ENCODE measurements around the gene NLRX1.

The NLRX1 gene

GRCh38 chr11:119145551-119145950, 23.0 kb upstream of the NLRX1 start:
- Mint-ChIP-seq H3K4me3 (no peak overlapping the region), H3K4me1 (peaks cover 17% of the 10 kb centered on the region), H3K27ac (no peak overlapping the region), H3K27me3 (peaks cover 72% of the 10 kb centered on the region), H3K9me3 (no peaks in the 10 kb centered on the region), H3K36me3 (no peaks in the 10 kb centered on the region)
- DNase-seq: no peak
- CTCF ChIA-PET: interaction anchor here (1.0 to 1.9 kb wide), 8 partner anchors 11 to 183 kb away, joined by 3 to 7 read pairs (median 6); partner anchors contain the start of genes CBL and HINFP

DNA sequence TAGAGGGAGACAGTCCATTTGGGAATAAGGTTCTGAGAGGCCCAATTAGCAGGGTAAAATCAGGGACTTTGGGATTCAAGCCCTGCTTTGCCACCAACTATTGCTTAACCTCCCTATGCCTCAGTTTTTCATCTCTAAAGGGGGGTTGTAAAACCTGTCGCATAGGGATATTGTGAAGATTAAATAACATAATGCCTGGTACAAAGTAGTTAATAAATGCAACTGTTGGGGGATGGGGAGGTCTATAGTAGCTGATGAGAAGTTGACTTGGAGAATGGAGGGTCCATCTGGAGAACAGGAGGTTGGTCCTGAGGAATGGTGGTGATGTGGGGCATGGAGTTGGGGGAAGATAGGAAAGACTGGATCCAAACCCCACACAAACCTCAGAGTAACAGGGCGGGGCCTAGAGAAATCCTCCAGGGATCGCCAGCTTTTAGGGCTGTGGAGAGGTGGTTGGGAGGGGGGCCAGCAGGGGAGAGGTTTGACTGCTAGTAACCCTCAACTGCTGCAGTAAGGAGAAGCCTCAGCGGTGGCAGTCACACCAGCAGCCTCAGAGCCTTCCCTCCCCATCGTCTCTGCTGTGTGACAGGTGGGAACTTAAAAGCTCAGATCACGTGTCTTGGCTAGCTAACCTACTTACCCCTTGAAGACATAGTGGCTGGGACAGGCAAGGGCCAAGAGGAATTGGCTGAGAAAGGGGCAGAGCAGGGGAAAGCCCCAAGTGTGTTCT, 20.8 kb upstream of the NLRX1 start:
- Mint-ChIP-seq H3K27ac (no peak overlapping the region), H3K9me3 (no peaks in the 10 kb centered on the region), H3K4me1 (peaks cover 17% of the 10 kb centered on the region), H3K4me3 (peak overlapping the region; percentile 42), H3K36me3 (no peaks in the 10 kb centered on the region), H3K27me3 (peaks cover 86% of the 10 kb centered on the region)
- CTCF ChIA-PET: interaction anchor here (1.3 to 1.5 kb wide), 3 partner anchors 21 to 58 kb away, joined by 3 to 5 read pairs (median 3); partner anchors contain the start of gene CBL
- peak; percentile 27 for DNase-seq

DNA sequence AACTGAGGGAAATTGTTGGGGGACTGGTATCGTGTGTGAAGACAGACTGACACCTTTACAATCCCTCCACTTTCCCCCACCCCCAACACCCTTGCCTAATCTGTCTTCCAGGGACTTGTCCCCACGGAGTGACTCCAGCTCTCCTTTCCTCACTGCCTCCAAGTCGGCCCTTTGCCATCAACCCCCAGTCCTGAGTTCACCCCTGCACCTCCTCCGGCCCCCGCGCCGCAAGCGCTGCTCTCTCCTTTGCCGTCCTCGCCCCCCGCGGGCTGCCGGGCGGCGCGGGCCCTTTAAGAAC, 19.9 kb upstream of the NLRX1 start:
- H3K36me3 Mint-ChIP-seq: no peaks in the 10 kb centered on the region
- no peak for DNase-seq
- no peaks in the 10 kb centered on the region for H3K9me3 Mint-ChIP-seq
- H3K27me3 Mint-ChIP-seq: peaks cover 85% of the 10 kb centered on the region
- H3K4me1 Mint-ChIP-seq: peaks cover 17% of the 10 kb centered on the region
- CTCF ChIA-PET: interaction anchor here (1.1 to 1.5 kb wide), 3 partner anchors 48 to 92 kb away, joined by 3 to 5 read pairs (median 3); partner anchors contain the start of gene CBL
- no peak overlapping the region for H3K27ac Mint-ChIP-seq
- H3K4me3 Mint-ChIP-seq: peak overlapping the region; percentile 71

DNA sequence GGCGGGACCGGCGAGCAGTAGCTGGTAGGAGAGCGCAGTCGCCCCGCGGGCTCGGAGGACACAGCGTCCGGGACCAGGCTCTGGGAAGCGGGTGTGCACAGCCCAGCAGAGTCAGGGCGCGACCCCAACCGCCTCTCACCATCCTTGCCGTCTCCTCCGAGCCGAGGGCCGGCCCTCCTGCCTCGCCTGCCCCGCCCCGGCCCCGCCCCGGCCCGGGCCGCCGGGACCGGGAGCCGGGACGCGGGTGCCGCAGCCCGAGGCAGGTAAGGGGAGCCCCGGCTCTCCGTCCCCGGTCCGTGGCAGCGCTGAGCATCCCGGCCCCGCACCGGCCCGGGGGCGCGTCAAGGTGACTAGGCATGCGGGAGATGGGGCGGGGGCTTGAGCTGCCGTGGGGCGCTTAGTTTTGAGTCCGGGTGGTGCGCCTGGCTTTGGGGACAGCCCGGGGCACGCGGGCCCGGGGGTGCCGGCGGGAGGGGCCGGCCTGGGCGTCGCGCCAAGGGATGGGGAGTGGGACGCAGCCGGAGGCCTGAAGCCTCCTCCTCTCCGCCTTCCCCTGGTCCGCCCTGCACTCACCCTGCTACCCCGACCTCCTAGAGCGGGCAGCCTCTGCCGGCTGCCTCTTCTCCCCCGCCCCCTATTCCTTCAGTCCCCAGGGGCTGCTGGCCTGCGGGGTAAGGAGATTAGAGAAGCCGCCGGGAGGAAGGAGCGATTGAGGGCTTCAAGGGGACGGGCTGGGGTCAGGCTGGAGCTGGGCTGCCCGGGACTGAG, 19.3 kb upstream of the NLRX1 start, which contains the start of gene ABCG4:
Gene ABCG4, plus strand, starts transcription at position 35 of the 768 bp plus-strand sequence. CDS start 914 bp downstream, outside the sequence.
- Mint-ChIP-seq H3K36me3 (no peaks in the 10 kb centered on the region), H3K27me3 (peaks cover 87% of the 10 kb centered on the region), H3K9me3 (no peaks in the 10 kb centered on the region), H3K4me3 (peak within 1 kb of the TSS; percentile 71), H3K27ac (no peak within 1 kb of the TSS), H3K4me1 (peaks cover 17% of the 10 kb centered on the region)
- CTCF ChIA-PET: interaction anchor here (1.1 to 1.5 kb wide), 3 partner anchors 47 to 92 kb away, joined by 3 to 5 read pairs (median 3); partner anchors contain the start of gene CBL
- peak; percentile 57 for DNase-seq

GRCh38 chr11:119149786-119150275, 18.7 kb upstream of the NLRX1 start:
- CTCF ChIA-PET: interaction anchor here (1.3 kb wide), 1 partner anchor 19 kb away, joined by 5 read pairs; no protein-coding TSS in a partner anchor

DNA sequence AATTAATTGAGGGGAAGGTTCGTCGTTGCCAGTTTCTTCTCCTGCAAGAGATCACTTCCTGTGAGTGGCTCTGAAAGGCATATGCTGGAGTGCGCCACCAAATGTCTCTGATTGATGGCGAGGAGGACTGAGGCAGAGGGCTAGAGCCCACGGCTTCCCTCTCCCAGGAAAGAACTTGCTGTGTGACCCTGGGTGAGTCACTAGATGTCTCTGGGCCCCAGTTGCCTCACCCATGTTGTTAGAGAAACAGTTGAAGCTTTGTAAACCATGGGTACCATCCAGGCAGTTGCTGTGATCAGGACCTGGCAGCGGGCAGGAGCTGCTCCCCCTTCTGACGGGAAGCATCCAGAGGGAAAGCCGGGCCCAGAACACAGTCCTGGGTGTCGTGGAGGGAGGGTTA, 16.5 kb upstream of the NLRX1 start:
- CTCF ChIA-PET: interaction anchor here (0.6 to 3.2 kb wide), 5 partner anchors 10 to 529 kb away, joined by 3 to 12 read pairs (median 3); no protein-coding TSS in a partner anchor
- H3K4me1 Mint-ChIP-seq: peaks cover 21% of the 10 kb centered on the region
- peaks cover 95% of the 10 kb centered on the region for H3K27me3 Mint-ChIP-seq
- H3K36me3 Mint-ChIP-seq: no peaks in the 10 kb centered on the region
- H3K9me3 Mint-ChIP-seq: no peaks in the 10 kb centered on the region
- no peak overlapping the region for H3K4me3 Mint-ChIP-seq
- DNase-seq: no peak
- H3K27ac Mint-ChIP-seq: no peak overlapping the region

More at GRCh38 chr11:119149786-119150275, 18.7 kb upstream of the NLRX1 start:
- Mint-ChIP-seq H3K9me3 (no peaks in the 10 kb centered on the region), H3K36me3 (no peaks in the 10 kb centered on the region), H3K27ac (no peak overlapping the region), H3K4me1 (peaks cover 17% of the 10 kb centered on the region), H3K27me3 (peaks cover 88% of the 10 kb centered on the region), H3K4me3 (peak overlapping the region; percentile 21)
- no peak for DNase-seq

DNA sequence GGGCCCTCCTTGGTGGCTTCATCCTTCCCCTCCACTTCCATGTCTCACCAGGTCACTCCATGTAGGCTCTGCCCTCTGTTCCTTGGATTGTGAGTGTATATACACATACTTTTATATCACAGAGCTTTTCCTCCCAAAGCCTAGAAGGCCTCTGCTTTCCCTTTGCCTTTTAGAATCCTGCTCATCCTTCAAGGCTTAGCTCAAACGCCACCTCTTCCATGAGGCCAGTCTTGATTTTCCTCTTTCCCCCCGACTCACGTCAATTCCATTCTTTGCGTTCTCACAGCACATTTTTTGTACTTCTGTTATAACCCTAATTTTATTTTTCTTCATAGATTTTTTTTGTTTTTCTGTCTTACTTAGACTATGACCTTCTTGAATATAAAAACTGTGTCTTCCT, 15.9 kb upstream of the NLRX1 start:
- Mint-ChIP-seq H3K4me3 (no peak overlapping the region), H3K27ac (no peak overlapping the region), H3K4me1 (peaks cover 17% of the 10 kb centered on the region), H3K36me3 (no peaks in the 10 kb centered on the region), H3K9me3 (no peaks in the 10 kb centered on the region), H3K27me3 (peaks cover 91% of the 10 kb centered on the region)
- CTCF ChIA-PET: interaction anchor here (1.2 to 3.2 kb wide), 5 partner anchors 8 to 48 kb away, joined by 3 to 12 read pairs (median 3); no protein-coding TSS in a partner anchor
- DNase-seq: no peak

GRCh38 chr11:119153049-119153818, 15.3 kb upstream of the NLRX1 start:
- Mint-ChIP-seq H3K4me3 (no peak overlapping the region), H3K9me3 (no peaks in the 10 kb centered on the region), H3K36me3 (no peaks in the 10 kb centered on the region), H3K4me1 (peaks cover 12% of the 10 kb centered on the region), H3K27ac (no peak overlapping the region), H3K27me3 (peaks cover 90% of the 10 kb centered on the region)
- no peak for DNase-seq
- CTCF ChIA-PET: interaction anchor here (1.2 to 3.2 kb wide), 4 partner anchors 8 to 48 kb away, joined by 3 to 12 read pairs (median 4); no protein-coding TSS in a partner anchor

DNA sequence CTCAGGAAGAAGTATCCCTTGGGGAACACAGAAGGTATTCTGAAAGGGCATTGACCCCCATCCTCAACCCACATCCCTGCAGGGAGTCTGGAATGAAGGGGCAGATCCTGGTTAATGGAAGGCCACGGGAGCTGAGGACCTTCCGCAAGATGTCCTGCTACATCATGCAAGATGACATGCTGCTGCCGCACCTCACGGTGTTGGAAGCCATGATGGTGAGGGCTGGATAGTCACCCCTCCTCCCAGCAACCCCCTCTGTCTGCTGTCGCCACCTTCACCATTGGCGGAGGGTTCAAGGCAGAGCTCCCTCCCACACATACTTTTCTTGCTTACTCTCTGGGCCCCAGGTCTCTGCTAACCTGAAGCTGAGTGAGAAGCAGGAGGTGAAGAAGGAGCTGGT, 14.3 kb upstream of the NLRX1 start:
- no peak overlapping the region for H3K27ac Mint-ChIP-seq
- no peak overlapping the region for H3K4me3 Mint-ChIP-seq

DNA sequence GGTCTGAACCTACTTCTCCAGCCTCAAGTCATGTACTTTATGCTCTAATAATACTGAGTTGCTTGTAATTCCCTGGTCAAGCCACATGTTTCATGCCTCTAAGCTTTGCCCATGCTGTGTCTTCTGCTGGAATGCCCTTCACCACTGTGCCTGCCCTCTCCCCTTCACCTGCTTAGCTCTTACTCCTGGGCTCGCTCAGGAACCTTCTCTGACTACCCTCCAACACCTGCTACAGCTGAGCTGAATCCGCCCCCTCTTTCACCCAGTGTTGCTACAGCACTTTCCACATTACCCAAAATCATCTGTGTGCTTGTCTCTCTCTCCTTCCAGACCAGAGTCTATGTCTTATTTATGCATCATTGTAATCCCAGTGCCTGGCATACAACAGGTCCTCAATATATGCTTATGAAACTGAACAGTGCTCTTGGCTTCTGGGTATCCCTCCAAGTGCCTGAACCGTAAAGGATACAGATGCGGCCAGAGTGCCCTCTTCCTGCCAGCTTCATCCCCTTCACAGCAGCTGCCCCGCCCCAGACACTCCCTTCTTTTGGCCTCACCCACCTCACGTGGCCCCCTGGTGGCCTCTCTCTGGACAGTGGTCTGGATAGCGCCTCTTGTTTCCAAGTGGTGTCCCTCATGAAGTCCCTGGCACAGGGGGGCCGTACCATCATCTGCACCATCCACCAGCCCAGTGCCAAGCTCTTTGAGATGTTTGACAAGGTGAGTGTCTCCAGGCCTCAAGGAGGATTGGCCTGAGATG, 12.6 kb upstream of the NLRX1 start:
- Mint-ChIP-seq H3K36me3 (no peaks in the 10 kb centered on the region), H3K4me3 (no peak overlapping the region), H3K4me1 (peaks cover 4% of the 10 kb centered on the region), H3K27me3 (peaks cover 78% of the 10 kb centered on the region), H3K27ac (no peak overlapping the region), H3K9me3 (no peaks in the 10 kb centered on the region)
- CTCF ChIA-PET: interaction anchor here (0.6 to 1.6 kb wide), 3 partner anchors 10 to 41 kb away, joined by 3 to 5 read pairs (median 3); no protein-coding TSS in a partner anchor
- DNase-seq: no peak

More for the DNA sequence above, 14.3 kb upstream of the NLRX1 start:
- DNase-seq: no peak
- CTCF ChIA-PET: interaction anchor here (0.7 to 3.2 kb wide), 3 partner anchors 12 to 42 kb away, joined by 3 to 12 read pairs (median 4); no protein-coding TSS in a partner anchor
- Mint-ChIP-seq H3K36me3 (no peaks in the 10 kb centered on the region), H3K4me1 (peaks cover 6% of the 10 kb centered on the region), H3K9me3 (no peaks in the 10 kb centered on the region), H3K27me3 (peaks cover 86% of the 10 kb centered on the region)

DNA sequence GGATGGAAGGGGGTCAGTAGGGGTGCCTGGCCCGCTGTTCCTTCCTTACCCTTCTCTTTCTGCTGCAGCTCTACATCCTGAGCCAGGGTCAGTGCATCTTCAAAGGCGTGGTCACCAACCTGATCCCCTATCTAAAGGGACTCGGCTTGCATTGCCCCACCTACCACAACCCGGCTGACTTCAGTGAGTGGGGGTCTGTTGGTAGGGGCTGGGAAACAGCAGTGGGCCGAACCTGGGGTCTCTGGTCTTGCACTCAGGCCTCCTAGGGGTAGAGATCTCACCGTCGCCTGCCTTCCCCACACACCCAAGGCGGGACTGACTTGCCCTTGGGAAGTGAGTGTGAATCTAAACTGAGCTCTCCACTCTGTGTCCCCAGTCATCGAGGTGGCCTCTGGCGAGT, 12.0 kb upstream of the NLRX1 start:
- Mint-ChIP-seq H3K27me3 (peaks cover 72% of the 10 kb centered on the region), H3K27ac (no peak overlapping the region), H3K4me3 (no peak overlapping the region), H3K9me3 (no peaks in the 10 kb centered on the region), H3K4me1 (peaks cover 4% of the 10 kb centered on the region), H3K36me3 (no peaks in the 10 kb centered on the region)
- CTCF ChIA-PET: interaction anchor here (0.6 to 1.6 kb wide), 2 partner anchors 11 to 39 kb away, joined by 3 to 5 read pairs; no protein-coding TSS in a partner anchor
- DNase-seq: no peak

DNA sequence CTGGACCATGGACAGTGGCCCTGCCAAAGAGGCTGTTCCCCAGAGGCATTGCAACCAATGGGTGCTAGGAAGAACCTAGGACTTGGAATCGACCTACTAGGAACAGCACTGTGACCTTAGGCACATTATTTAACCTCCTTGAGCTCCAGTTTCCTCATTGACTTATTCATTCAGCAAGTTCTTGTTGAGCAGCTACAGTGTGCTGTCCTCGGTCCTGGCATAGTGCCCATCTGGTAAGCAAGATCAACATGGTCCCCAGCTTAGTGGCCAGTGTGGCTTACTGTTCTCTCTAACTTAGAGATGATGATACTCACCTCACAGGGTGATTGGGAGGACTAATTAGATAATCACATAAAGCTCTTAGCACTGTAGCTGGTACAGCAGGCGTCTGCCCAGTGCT, 11.5 kb upstream of the NLRX1 start:
- no peak for DNase-seq
- Mint-ChIP-seq H3K36me3 (no peaks in the 10 kb centered on the region), H3K27ac (no peak overlapping the region), H3K4me3 (no peak overlapping the region), H3K9me3 (no peaks in the 10 kb centered on the region), H3K4me1 (peaks cover 4% of the 10 kb centered on the region), H3K27me3 (peaks cover 72% of the 10 kb centered on the region)
- CTCF ChIA-PET: interaction anchor here (1.6 kb wide), 1 partner anchor 12 kb away, joined by 5 read pairs; no protein-coding TSS in a partner anchor

DNA sequence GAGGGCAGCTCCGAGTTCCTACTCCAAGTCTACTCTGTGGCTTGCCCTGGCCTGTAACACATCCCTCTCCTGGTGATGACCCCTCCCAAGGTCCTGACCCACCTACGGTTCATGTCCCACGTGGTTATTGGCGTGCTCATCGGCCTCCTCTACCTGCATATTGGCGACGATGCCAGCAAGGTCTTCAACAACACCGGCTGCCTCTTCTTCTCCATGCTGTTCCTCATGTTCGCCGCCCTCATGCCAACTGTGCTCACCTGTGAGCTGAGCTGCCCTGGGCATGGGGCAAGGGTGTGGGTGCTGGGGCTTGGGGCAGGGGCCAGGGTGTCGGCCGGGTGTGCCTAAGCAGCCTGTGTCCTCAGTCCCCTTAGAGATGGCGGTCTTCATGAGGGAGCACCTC, 10.1 kb upstream of the NLRX1 start:
- H3K4me1 Mint-ChIP-seq: peaks cover 4% of the 10 kb centered on the region
- H3K36me3 Mint-ChIP-seq: no peaks in the 10 kb centered on the region
- no peak overlapping the region for H3K4me3 Mint-ChIP-seq
- no peak for DNase-seq
- no peak overlapping the region for H3K27ac Mint-ChIP-seq
- no peaks in the 10 kb centered on the region for H3K9me3 Mint-ChIP-seq
- CTCF ChIA-PET: no interaction called here
- H3K27me3 Mint-ChIP-seq: peaks cover 70% of the 10 kb centered on the region

Data from activated naive CD4-positive, alpha-beta T cell treated with anti-CD3 and anti-CD28 coated beads, Interleukin-2, amount 10 ng/mL, durations not matched to agents 7 days and 5 days (primary cell).